ENCODE results near the gene ITK.

ITK gene

GRCh38 chr5:157157293-157157891 is 23.2 kb upstream of the ITK start:
- TF ChIP-seq CTCF (IDR thresholded peaks at IDR 0.05; ENCODE audit: insufficient read depth, low read length, poor library complexity, severe bottlenecking): no peak
- TF ChIP-seq EZH2phosphoT487 (conservative IDR thresholded peaks at IDR 0.05; ENCODE audit: low read length): no peak
- no peak overlapping the region for H3K27ac ChIP-seq (ENCODE audit: low read depth, low read length)
- no peaks in the 10 kb centered on the region for H3K9me2 ChIP-seq (replicated peaks; ENCODE audit: insufficient read depth, low read length)
- no peaks in the 10 kb centered on the region for H3F3A ChIP-seq (ENCODE audit: insufficient read depth)
- no peak overlapping the region for H2AFZ ChIP-seq (ENCODE audit: low read depth, low read length, severe bottlenecking)
- H3K9me3 ChIP-seq (ENCODE audit: insufficient read depth, low read length): no peaks in the 10 kb centered on the region
- no peak overlapping the region for H3K4me2 ChIP-seq (ENCODE audit: low read depth, low read length, poor library complexity, severe bottlenecking)
- H3K9ac ChIP-seq (ENCODE audit: low read length): no peak overlapping the region
- 0 out of 2 replicates have a peak, but pooled peaks cover 2% of the 10 kb centered on the region for H3K36me3 ChIP-seq (ENCODE audit: low read length)
- no peaks in the 10 kb centered on the region for H3K27me3 ChIP-seq (ENCODE audit: low read length)
- H4K20me1 ChIP-seq (ENCODE audit: low read depth, low read length): no peaks in the 10 kb centered on the region
- H3K4me3 ChIP-seq (ENCODE audit: insufficient read depth, low read length, poor library complexity, severe bottlenecking): no peak overlapping the region
- no peaks in the 10 kb centered on the region for H3K79me2 ChIP-seq (ENCODE audit: insufficient read depth, low read length)

GRCh38 chr5:157159209-157159751 is 21.4 kb upstream of the ITK start:
- no peaks in the 10 kb centered on the region for H4K20me1 ChIP-seq (ENCODE audit: low read depth, low read length)
- no peaks in the 10 kb centered on the region for H3K9me3 ChIP-seq (ENCODE audit: insufficient read depth, low read length)
- H3F3A ChIP-seq (ENCODE audit: insufficient read depth): no peaks in the 10 kb centered on the region
- no peak overlapping the region for H3K4me2 ChIP-seq (ENCODE audit: low read depth, low read length, poor library complexity, severe bottlenecking)
- TF ChIP-seq EZH2phosphoT487 (conservative IDR thresholded peaks at IDR 0.05; ENCODE audit: low read length): no peak
- TF ChIP-seq CTCF (IDR thresholded peaks at IDR 0.05; ENCODE audit: insufficient read depth, low read length, poor library complexity, severe bottlenecking): no peak
- no peak overlapping the region for H3K9ac ChIP-seq (ENCODE audit: low read length)
- no peaks in the 10 kb centered on the region for H3K27me3 ChIP-seq (ENCODE audit: low read length)
- H3K4me3 ChIP-seq (ENCODE audit: insufficient read depth, low read length, poor library complexity, severe bottlenecking): no peak overlapping the region
- H3K9me2 ChIP-seq (replicated peaks; ENCODE audit: insufficient read depth, low read length): no peaks in the 10 kb centered on the region
- H3K36me3 ChIP-seq (ENCODE audit: low read length): 0 out of 2 replicates have a peak, but pooled peaks cover 2% of the 10 kb centered on the region
- no peaks in the 10 kb centered on the region for H3K79me2 ChIP-seq (ENCODE audit: insufficient read depth, low read length)
- H3K27ac ChIP-seq (ENCODE audit: low read depth, low read length): no peak overlapping the region
- no peak overlapping the region for H2AFZ ChIP-seq (ENCODE audit: low read depth, low read length, severe bottlenecking)

GRCh38 chr5:157160001-157160400 is 20.6 kb upstream of the ITK start:
- no peaks in the 10 kb centered on the region for H3F3A ChIP-seq (ENCODE audit: insufficient read depth)
- TF ChIP-seq EZH2phosphoT487 (conservative IDR thresholded peaks at IDR 0.05; ENCODE audit: low read length) (no peak), CTCF (IDR thresholded peaks at IDR 0.05; ENCODE audit: insufficient read depth, low read length, poor library complexity, severe bottlenecking) (no peak)

More at GRCh38 chr5:157160001-157160400, 20.6 kb upstream of the ITK start:
- Histone ChIP-seq H2AFZ (ENCODE audit: low read depth, low read length, severe bottlenecking) (no peak overlapping the region), H3K36me3 (ENCODE audit: low read length) (0 out of 2 replicates have a peak, but pooled peaks cover 2% of the 10 kb centered on the region), H3K4me3 (ENCODE audit: insufficient read depth, low read length, poor library complexity, severe bottlenecking) (no peak overlapping the region), H4K20me1 (ENCODE audit: low read depth, low read length) (no peaks in the 10 kb centered on the region), H3K9ac (ENCODE audit: low read length) (no peak overlapping the region), H3K27ac (ENCODE audit: low read depth, low read length) (no peak overlapping the region), H3K79me2 (ENCODE audit: insufficient read depth, low read length) (no peaks in the 10 kb centered on the region), H3K9me2 (replicated peaks; ENCODE audit: insufficient read depth, low read length) (no peaks in the 10 kb centered on the region), H3K9me3 (ENCODE audit: insufficient read depth, low read length) (no peaks in the 10 kb centered on the region), H3K4me2 (ENCODE audit: low read depth, low read length, poor library complexity, severe bottlenecking) (no peak overlapping the region), H3K27me3 (ENCODE audit: low read length) (no peaks in the 10 kb centered on the region)

Measured in SU-DHL-6 (cell line).